HEK293 (cell line): ENCODE measurements around the gene HIPK1.

Experiments used
- CTCF ChIA-PET: fragments of 350-600 bp; formaldehyde crosslinking; extraction: SDS; loops from one replicate; lab custom pipeline; 2021; ENCODE audit warnings: antibody characterized with exemption; lab: Yijun Ruan, JAX
- POLR2A ChIA-PET: fragments of 300-600 bp; formaldehyde crosslinking; extraction: SDS; loops from one replicate; lab custom pipeline; 2020; ENCODE audit warnings: antibody characterized with exemption, inconsistent platforms; lab: Yijun Ruan, JAX
- H3K27ac ChIP-seq: fragments of 200-500 bp; sonication (Bioruptor generic); 2 replicates; pipeline ENCODE4 v1.5.1; 2014; ENCODE audit warnings: low read depth, low read length, control low read depth, inconsistent platforms; ENCODE audit errors: extremely low read depth
- H3K36me3 ChIP-seq, 2 experiments: fragments of 200-500 bp in 1 of 2; sonication (Bioruptor generic) in 1 of 2; 1 replicate in 1 of 2; 2 replicates in 1 of 2; pipeline ENCODE4 v1.5.1; 2014 to 2017; ENCODE audit warnings: inconsistent platforms in 2 of 2, low read length in 2 of 2; ENCODE audit not compliant: control insufficient read depth in 2 of 2, insufficient read depth in 1 of 2
- H3K4me1 ChIP-seq: fragments of 200-500 bp; sonication (Bioruptor generic); 2 replicates; pipeline ENCODE4 v1.5.1; 2014; ENCODE audit warnings: mild to moderate bottlenecking, low read length, inconsistent platforms; ENCODE audit not compliant: control insufficient read depth, insufficient read depth
- H3K4me3 ChIP-seq: 2 replicates; pipeline ENCODE4 v1.5.1; 2011; ENCODE audit warnings: low read depth, mild to moderate bottlenecking, control low read depth, low read length, moderate library complexity
- H3K9me3 ChIP-seq: fragments of 200-500 bp; sonication (Bioruptor generic); 2 replicates; pipeline ENCODE4 v1.5.1; 2014; ENCODE audit warnings: low read depth, low read length, inconsistent platforms; ENCODE audit not compliant: control insufficient read depth, insufficient read depth
- HOXA7 ChIP-seq: sonication (generic); formaldehyde crosslinking; IDR thresholded peaks from 2 replicates; pipeline ENCODE4 v1.8.1; 2022; ENCODE audit warnings: missing genetic modification reagents, borderline replicate concordance
- MYNN ChIP-seq: fragments of 450-650 bp; formaldehyde crosslinking; IDR thresholded peaks from 2 replicates; pipeline ENCODE4 v1.5.1; 2016; ENCODE audit warnings: missing biosample characterization, missing genetic modification characterization, borderline replicate concordance
- SCRT1 ChIP-seq: fragments of 450-650 bp; formaldehyde crosslinking; IDR thresholded peaks from 2 replicates; pipeline ENCODE4 v1.5.1; 2016; ENCODE audit warnings: missing biosample characterization, missing genetic modification characterization, borderline replicate concordance
- SETDB1 ChIP-seq: IDR thresholded peaks from one replicate; pipeline ENCODE4 v1.6.1; 2017; ENCODE audit warnings: mild to moderate bottlenecking, low read length, moderate library complexity, mixed read lengths; ENCODE audit not compliant: insufficient read length
- TRIM28 ChIP-seq: IDR thresholded peaks from 2 replicates; pipeline ENCODE4 v1.6.1; 2011; ENCODE audit warnings: low read length, control low read depth, borderline replicate concordance
- ZNF140 ChIP-seq: fragments of 450-650 bp; formaldehyde crosslinking; IDR thresholded peaks from 2 replicates; pipeline ENCODE4 v1.5.1; 2016; ENCODE audit warnings: missing biosample characterization, missing genetic modification characterization
- ZNF146 ChIP-seq: fragments of 450-650 bp; formaldehyde crosslinking; IDR thresholded peaks from 2 replicates; pipeline ENCODE4 v1.5.1; 2016; ENCODE audit warnings: missing biosample characterization, missing genetic modification characterization
- ZNF214 ChIP-seq: fragments of 450-650 bp; formaldehyde crosslinking; IDR thresholded peaks from 2 replicates; pipeline ENCODE4 v1.5.1; 2017; ENCODE audit warnings: missing biosample characterization, mild to moderate bottlenecking, missing genetic modification characterization, borderline replicate concordance
- ZNF311 ChIP-seq: fragments of 450-650 bp; formaldehyde crosslinking; IDR thresholded peaks from 2 replicates; pipeline ENCODE4 v1.5.1; 2017; ENCODE audit warnings: missing biosample characterization, missing genetic modification characterization, borderline replicate concordance
- ZNF521 ChIP-seq: fragments of 450-650 bp; formaldehyde crosslinking; IDR thresholded peaks from 2 replicates; pipeline ENCODE4 v1.5.1; 2017; ENCODE audit warnings: missing biosample characterization, mild to moderate bottlenecking, missing genetic modification characterization
- ZNF558 ChIP-seq: fragments of 450-650 bp; formaldehyde crosslinking; IDR thresholded peaks from 2 replicates; pipeline ENCODE4 v1.5.1; 2016; ENCODE audit warnings: missing biosample characterization, missing genetic modification characterization
- ZNF621 ChIP-seq: fragments of 450-650 bp; formaldehyde crosslinking; IDR thresholded peaks from 2 replicates; pipeline ENCODE4 v1.5.1; 2017; ENCODE audit warnings: missing biosample characterization, missing genetic modification characterization
- ZNF664 ChIP-seq: fragments of 450-650 bp; formaldehyde crosslinking; IDR thresholded peaks from 2 replicates; pipeline ENCODE4 v1.5.1; 2016; ENCODE audit warnings: missing biosample characterization, missing genetic modification characterization
- ZNF776 ChIP-seq: fragments of 450-650 bp; formaldehyde crosslinking; IDR thresholded peaks from 2 replicates; pipeline ENCODE4 v1.5.0; 2017; ENCODE audit warnings: missing biosample characterization, missing genetic modification characterization, borderline replicate concordance
- ZXDB ChIP-seq: fragments of 450-650 bp; formaldehyde crosslinking; IDR thresholded peaks from 2 replicates; pipeline ENCODE4 v1.5.1; 2016; ENCODE audit warnings: missing biosample characterization, missing genetic modification characterization
- TF ChIP-seq, protein P1 (sequence below): fragments of 450-650 bp; formaldehyde crosslinking; IDR thresholded peaks from 2 replicates; pipeline ENCODE4 v1.5.1; 2016; ENCODE audit warnings: missing biosample characterization, missing genetic modification characterization
- TF ChIP-seq, protein P2 (sequence below): fragments of 450-650 bp; formaldehyde crosslinking; IDR thresholded peaks from 2 replicates; pipeline ENCODE4 v1.5.1; 2016; ENCODE audit warnings: missing biosample characterization, missing genetic modification characterization
- TF ChIP-seq, protein P3 (sequence below): fragments of 450-650 bp; formaldehyde crosslinking; IDR thresholded peaks from 2 replicates; pipeline ENCODE4 v1.5.1; 2016; ENCODE audit warnings: missing biosample characterization, missing genetic modification characterization, low read depth
- TF ChIP-seq, protein P4 (sequence below): fragments of 450-650 bp; formaldehyde crosslinking; IDR thresholded peaks from 2 replicates; pipeline ENCODE4 v1.5.1; 2016; ENCODE audit warnings: missing biosample characterization, missing genetic modification characterization

HIPK1 gene

DNA sequence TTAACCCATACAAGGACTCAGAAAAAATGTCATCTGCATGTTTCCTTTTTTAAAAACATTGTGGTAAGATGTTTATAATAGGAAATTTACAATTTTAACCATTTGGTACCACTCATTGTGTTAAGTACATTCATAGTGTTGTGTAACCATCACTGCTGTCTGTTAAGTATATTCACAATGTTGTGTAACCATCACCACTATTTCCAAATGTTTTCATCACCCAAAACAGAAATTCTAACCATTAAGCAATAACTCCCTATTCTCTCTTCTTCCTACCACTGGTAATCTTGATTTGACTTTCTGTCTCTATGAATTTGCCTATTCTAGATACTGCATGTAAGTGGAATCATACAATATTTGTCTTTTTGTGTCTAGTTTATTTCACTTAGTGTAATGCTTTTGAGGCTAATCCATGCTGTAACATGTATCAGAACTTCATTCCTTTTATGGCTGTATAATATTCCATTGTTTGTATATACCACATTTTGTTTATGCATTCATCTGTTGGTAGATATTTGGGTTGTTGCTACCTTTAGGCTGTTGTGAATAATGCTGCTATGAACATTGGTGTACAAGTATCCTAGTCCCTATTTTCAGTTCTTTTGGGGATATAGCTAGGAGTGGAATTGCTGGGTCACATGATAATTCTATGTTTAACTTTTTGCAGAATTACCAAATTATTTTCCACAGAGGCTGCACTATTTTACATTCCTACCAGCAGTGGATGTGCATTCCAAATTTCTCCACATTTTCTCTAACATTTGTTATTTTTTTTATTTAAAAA, 14.1 kb downstream of the HIPK1 start:
- Histone ChIP-seq H3K4me1 (peaks cover 17% of the 10 kb centered on the region; the same call in 1 of the 2 replicates), H3K27ac (no peak overlapping the region), H3K36me3 (peaks cover 18 to 33% of the 10 kb centered on the region in 2 experiments), H3K9me3 (no peaks in the 10 kb centered on the region), H3K4me3 (no peak overlapping the region)
- TF ChIP-seq MYNN (tag by site-specific recombination) (no peak), ZNF140 (peak; percentile 95), ZNF146 (tag by site-specific recombination) (peak; percentile 91), SCRT1 (no peak), ZXDB (tag by site-specific recombination) (no peak)
- TF ChIP-seq, protein P1, sequence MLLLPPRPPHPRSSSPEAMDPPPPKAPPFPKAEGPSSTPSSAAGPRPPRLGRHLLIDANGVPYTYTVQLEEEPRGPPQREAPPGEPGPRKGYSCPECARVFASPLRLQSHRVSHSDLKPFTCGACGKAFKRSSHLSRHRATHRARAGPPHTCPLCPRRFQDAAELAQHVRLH: peak; percentile 37; the same call in 1 of the 2 replicates
- TF ChIP-seq, protein P2, sequence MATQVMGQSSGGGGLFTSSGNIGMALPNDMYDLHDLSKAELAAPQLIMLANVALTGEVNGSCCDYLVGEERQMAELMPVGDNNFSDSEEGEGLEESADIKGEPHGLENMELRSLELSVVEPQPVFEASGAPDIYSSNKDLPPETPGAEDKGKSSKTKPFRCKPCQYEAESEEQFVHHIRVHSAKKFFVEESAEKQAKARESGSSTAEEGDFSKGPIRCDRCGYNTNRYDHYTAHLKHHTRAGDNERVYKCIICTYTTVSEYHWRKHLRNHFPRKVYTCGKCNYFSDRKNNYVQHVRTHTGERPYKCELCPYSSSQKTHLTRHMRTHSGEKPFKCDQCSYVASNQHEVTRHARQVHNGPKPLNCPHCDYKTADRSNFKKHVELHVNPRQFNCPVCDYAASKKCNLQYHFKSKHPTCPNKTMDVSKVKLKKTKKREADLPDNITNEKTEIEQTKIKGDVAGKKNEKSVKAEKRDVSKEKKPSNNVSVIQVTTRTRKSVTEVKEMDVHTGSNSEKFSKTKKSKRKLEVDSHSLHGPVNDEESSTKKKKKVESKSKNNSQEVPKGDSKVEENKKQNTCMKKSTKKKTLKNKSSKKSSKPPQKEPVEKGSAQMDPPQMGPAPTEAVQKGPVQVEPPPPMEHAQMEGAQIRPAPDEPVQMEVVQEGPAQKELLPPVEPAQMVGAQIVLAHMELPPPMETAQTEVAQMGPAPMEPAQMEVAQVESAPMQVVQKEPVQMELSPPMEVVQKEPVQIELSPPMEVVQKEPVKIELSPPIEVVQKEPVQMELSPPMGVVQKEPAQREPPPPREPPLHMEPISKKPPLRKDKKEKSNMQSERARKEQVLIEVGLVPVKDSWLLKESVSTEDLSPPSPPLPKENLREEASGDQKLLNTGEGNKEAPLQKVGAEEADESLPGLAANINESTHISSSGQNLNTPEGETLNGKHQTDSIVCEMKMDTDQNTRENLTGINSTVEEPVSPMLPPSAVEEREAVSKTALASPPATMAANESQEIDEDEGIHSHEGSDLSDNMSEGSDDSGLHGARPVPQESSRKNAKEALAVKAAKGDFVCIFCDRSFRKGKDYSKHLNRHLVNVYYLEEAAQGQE (tag by site-specific recombination): no peak
- ChIA-PET POLR2A (interaction anchor here (0.7 kb wide), 1 partner anchor 11 kb away, joined by 4 read pairs; no protein-coding TSS in a partner anchor), CTCF (interaction anchor here (0.6 kb wide), 1 partner anchor 34 kb away, joined by 4 read pairs; no protein-coding TSS in a partner anchor)

DNA sequence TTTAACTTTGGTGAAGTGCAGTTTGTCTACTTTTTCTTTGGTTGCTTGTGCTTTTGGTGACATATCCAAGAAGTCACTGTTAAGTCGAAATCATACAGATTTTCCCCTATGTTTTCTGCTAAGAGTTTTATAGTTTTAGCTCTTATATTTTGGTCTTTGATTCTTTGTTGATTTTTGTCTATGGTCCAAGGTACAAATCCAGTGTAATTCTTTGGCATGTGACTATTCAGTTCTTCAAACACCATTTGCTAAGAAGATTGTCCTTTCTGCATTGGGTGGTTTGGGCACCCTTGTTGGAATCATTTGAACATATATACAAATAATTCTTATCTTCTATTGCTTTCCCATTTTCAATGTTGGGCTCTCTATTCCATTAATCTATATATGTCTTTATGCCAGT, 16.2 kb downstream of the HIPK1 start:
- Histone ChIP-seq H3K4me3 (no peak overlapping the region), H3K9me3 (no peaks in the 10 kb centered on the region), H3K4me1 (peaks cover 19% of the 10 kb centered on the region; the same call in 1 of the 2 replicates)
- CTCF ChIA-PET: interaction anchor here (0.7 kb wide), 1 partner anchor 1503 kb away, joined by 3 read pairs; no protein-coding TSS in a partner anchor
- TF ChIP-seq SCRT1: no peak
- TF ChIP-seq SETDB1: peak; percentile 67
- 0 out of 2 replicates have a peak, but pooled peaks have one; percentile 9 for TF ChIP-seq ZNF558
- 0 out of 2 replicates have a peak, but pooled peaks have one; percentile 28 for TF ChIP-seq TRIM28
- TF ChIP-seq, all 188 proteins: peak for 3
- no peak overlapping the region for H3K27ac ChIP-seq
- peaks cover 18 to 30% of the 10 kb centered on the region in 2 experiments for H3K36me3 ChIP-seq
- POLR2A ChIA-PET: no interaction called here

DNA sequence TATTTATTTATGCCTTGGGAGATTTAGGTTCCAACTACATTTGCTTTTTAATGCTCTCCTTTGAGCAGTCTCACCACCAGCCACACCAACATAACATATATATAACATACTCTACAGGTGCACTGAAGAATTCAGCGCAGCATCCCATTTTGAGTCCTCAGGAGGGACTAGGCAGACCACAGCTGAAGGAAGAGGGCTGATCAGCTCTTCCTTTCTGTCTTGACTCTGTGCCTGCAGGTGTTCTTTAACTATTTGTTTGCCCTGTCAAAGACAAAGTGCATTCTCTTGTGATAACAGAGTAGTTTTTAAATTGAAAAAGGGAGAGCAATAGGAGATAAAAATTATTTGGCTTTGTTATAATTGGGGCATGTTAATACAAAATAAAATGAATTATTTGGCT, 17.0 kb downstream of the HIPK1 start:
- TF ChIP-seq ZNF214 (tag by site-specific recombination) (no peak), ZNF664 (no peak), HOXA7 (CRISPR knock-in tag) (no peak), ZNF521 (tag by site-specific recombination) (no peak), ZNF140 (no peak), TRIM28 (no peak), ZNF776 (no peak), ZNF621 (tag by site-specific recombination) (no peak), ZNF311 (tag by site-specific recombination) (no peak)
- TF ChIP-seq, protein P3, sequence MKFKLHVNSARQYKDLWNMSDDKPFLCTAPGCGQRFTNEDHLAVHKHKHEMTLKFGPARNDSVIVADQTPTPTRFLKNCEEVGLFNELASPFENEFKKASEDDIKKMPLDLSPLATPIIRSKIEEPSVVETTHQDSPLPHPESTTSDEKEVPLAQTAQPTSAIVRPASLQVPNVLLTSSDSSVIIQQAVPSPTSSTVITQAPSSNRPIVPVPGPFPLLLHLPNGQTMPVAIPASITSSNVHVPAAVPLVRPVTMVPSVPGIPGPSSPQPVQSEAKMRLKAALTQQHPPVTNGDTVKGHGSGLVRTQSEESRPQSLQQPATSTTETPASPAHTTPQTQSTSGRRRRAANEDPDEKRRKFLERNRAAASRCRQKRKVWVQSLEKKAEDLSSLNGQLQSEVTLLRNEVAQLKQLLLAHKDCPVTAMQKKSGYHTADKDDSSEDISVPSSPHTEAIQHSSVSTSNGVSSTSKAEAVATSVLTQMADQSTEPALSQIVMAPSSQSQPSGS (tag by site-specific recombination): no peak
- TF ChIP-seq, protein P4, sequence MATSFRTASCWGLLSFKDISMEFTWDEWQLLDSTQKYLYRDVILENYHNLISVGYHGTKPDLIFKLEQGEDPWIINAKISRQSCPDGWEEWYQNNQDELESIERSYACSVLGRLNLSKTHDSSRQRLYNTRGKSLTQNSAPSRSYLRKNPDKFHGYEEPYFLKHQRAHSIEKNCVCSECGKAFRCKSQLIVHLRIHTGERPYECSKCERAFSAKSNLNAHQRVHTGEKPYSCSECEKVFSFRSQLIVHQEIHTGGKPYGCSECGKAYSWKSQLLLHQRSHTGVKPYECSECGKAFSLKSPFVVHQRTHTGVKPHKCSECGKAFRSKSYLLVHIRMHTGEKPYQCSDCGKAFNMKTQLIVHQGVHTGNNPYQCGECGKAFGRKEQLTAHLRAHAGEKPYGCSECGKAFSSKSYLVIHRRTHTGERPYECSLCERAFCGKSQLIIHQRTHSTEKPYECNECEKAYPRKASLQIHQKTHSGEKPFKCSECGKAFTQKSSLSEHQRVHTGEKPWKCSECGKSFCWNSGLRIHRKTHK (tag by site-specific recombination): no peak
- Histone ChIP-seq H3K4me3 (no peak overlapping the region), H3K9me3 (no peaks in the 10 kb centered on the region), H3K27ac (no peak overlapping the region), H3K4me1 (peaks cover 19% of the 10 kb centered on the region; the same call in 1 of the 2 replicates), H3K36me3 (peaks cover 18 to 23% of the 10 kb centered on the region in 2 experiments)
- ChIA-PET POLR2A (interaction anchor here (0.9 to 1.4 kb wide), 2 partner anchors 16 to 17 kb away, joined by 5 to 6 read pairs; partner anchors contain the start of gene HIPK1), CTCF (interaction anchor here (1.3 to 1.6 kb wide), 3 partner anchors 16 to 33 kb away, joined by 4 to 5 read pairs (median 5); partner anchors contain the start of gene OLFML3)
